Upper lobe of left lung (tissue), 6 donors: ENCODE results near the gene CLEC4A. TPM values are rescaled to one million over a fixed set of nuclear protein-coding genes. Genes with fewer than 3 reads are reported as not detected.
A peak's percentile ranks its signal among the peaks of the same experiment; 100 is the strongest.
"Not testable (repeated sequence)": the region's sequence is repeated elsewhere in the genome, so short reads cannot be mapped to it uniquely, and the experiment has no call there.

Experiments
- ATAC-seq, 2 donors: fragments of 200-7000 bp; cut with Tn5 transposase; one replicate each; pipeline ENCODE4 v1.9.1; 2022; ENCODE audit warnings: mild to moderate bottlenecking in 2 of 2, moderate library complexity in 2 of 2; ENCODE audit not compliant: low FRiP score in 2 of 2
- DNase-seq, 2 donors: peaks; one replicate each; pipeline ENCODE4 v3.0.0-alpha.2; 2019 to 2020
- H3K27ac ChIP-seq, 4 donors: fragments of 200-600 bp; sonication (generic); one replicate each; pipeline ENCODE4 v1.5.1; 2016 to 2019
- H3K27me3 ChIP-seq, 4 donors: fragments of 200-600 bp; sonication (generic); one replicate each; pipeline ENCODE4 v1.5.1; 2017 to 2019
- H3K36me3 ChIP-seq, 4 donors: fragments of 200-600 bp; sonication (generic); one replicate each; pipeline ENCODE4 v1.5.1; 2016 to 2019
- H3K4me1 ChIP-seq, 4 donors: fragments of 200-600 bp; sonication (generic); one replicate each; pipeline ENCODE4 v1.5.1; 2018 to 2019
- H3K4me3 ChIP-seq, 4 donors: fragments of 200-600 bp; sonication (generic); one replicate each; pipeline ENCODE4 v1.5.1; 2017 to 2019; ENCODE audit warnings: mild to moderate bottlenecking in 2 of 4, moderate library complexity in 1 of 4
- H3K9me3 ChIP-seq, 4 donors: fragments of 200-600 bp; sonication (generic); one replicate each; pipeline ENCODE4 v1.5.1; 2018 to 2019
- EP300 ChIP-seq, 4 donors: sonication (generic); formaldehyde crosslinking; IDR thresholded peaks; one replicate each; pipeline ENCODE4 v1.5.1; 2017; ENCODE audit warnings: antibody characterized with exemption in 4 of 4, control low read depth in 2 of 4
- POLR2A ChIP-seq, 4 donors: fragments of 450-650 bp; IDR thresholded peaks; one replicate each; pipeline ENCODE4 v1.5.1; 2016 to 2017; ENCODE audit warnings: antibody characterized with exemption in 4 of 4, mild to moderate bottlenecking in 2 of 4
- POLR2AphosphoS5 ChIP-seq, 2 donors: sonication (generic); formaldehyde crosslinking; IDR thresholded peaks; one replicate each; pipeline ENCODE4 v1.5.1; 2017; ENCODE audit warnings: antibody characterized with exemption in 2 of 2
- WGBS, 2 donors: methylation state at CpG; one replicate each; pipeline ENCODE4 v1.1.5; 2017 to 2018; 5-methylcytosine and 5-hydroxymethylcytosine counted together
- total RNA-seq, 6 donors: library from RNA; depleted of rRNA in 4 of 6; stranded (reverse); fragments of >200 nt in 4 of 6; gene quantifications; one replicate each; pipeline versions ENCODE4 v1.1.0 to v1.2.1, GENCODE V29; 2016 to 2021
- TF ChIP-seq, protein P1 (sequence below), 6 experiments: fragments of 450-650 bp in 4 of 6; fragments of 200-600 bp in 2 of 6; sonication (generic) in 2 of 6; IDR thresholded peaks; one replicate each; pipeline ENCODE4 v1.5.1; 2016 to 2019; ENCODE audit warnings: antibody characterized with exemption in 6 of 6
- donor health status: DM: no; HTN: no; CAD: no; lungs with moderate emphysema.
- donor health status: DM: no; HTN: yes; CAD: no; lungs with severe emphysema.

Gene CLEC4A
- total RNA-seq, 6 donors from 2014 or later: 0.67 to 26.2 (median 6.8) TPM

DNA sequence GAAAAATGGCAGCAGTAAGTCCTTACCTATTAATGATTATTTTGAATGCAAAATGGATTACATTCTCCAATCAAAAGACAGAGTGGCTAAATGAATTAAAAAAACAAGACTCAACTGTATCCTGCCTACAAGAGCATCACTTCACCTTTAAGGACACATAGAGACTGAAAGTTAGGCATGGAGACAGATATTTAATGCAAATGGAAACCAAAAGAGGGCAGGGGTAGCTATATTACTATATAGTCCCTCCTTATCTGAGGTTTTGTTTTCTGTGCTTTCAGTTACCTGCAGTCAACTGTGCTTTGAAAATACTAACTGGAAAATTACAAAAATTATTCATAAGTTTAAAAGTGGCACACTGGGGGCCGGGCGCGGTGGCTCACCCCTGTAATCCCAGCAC is 24.2 kb upstream of the CLEC4A start:
- ATAC-seq: no peak
- Histone ChIP-seq H3K9me3 (no peaks in the 10 kb centered on the region), H3K36me3 (peaks cover 15 to 47% (median 27%) of the 10 kb centered on the region in 4 donors), H3K4me3 (no peak overlapping the region), H3K27ac (no peak overlapping the region), H3K27me3 (no peaks in the 10 kb centered on the region), H3K4me1 (no peaks in the 10 kb centered on the region)
- TF ChIP-seq POLR2AphosphoS5 (IDR thresholded peaks at IDR 0.05) (no peak), EP300 (IDR thresholded peaks at IDR 0.05) (no peak), POLR2A (IDR thresholded peaks at IDR 0.05) (no peak)
- TF ChIP-seq, protein P1, sequence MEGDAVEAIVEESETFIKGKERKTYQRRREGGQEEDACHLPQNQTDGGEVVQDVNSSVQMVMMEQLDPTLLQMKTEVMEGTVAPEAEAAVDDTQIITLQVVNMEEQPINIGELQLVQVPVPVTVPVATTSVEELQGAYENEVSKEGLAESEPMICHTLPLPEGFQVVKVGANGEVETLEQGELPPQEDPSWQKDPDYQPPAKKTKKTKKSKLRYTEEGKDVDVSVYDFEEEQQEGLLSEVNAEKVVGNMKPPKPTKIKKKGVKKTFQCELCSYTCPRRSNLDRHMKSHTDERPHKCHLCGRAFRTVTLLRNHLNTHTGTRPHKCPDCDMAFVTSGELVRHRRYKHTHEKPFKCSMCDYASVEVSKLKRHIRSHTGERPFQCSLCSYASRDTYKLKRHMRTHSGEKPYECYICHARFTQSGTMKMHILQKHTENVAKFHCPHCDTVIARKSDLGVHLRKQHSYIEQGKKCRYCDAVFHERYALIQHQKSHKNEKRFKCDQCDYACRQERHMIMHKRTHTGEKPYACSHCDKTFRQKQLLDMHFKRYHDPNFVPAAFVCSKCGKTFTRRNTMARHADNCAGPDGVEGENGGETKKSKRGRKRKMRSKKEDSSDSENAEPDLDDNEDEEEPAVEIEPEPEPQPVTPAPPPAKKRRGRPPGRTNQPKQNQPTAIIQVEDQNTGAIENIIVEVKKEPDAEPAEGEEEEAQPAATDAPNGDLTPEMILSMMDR (IDR thresholded peaks at IDR 0.05): no peak
- WGBS, 2 donors: 96 to 98% methylated on average over 3 of the region's 3 CpGs
- peak in 1 of 2 donors; percentile 52 for DNase-seq

DNA sequence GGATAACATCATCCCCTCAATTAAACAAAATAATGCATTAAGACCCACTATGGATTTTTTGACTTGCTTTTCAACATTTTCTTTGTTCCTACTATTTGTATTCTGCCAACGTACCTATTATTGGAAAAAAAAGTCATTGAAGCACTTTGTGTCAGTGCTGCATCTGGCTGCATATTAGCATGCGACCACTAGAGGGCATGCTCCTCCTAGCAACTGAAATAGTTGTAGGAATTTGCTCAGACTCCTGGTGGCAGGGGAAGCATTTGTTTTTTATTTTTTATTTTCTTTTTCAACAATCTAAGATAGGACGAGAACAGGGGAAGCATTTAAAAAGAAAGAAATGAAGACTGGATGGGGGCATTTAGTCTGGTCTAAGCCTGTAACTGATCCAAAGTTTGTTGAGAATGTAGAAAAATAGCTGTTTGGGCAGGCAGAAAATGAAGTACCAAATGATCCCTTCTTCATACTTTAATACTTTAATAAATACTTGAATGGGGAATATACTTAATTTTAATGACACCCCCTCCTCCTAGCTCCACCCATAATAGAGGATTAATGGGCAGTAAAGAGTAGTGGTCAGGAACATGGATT is 14.5 kb upstream of the CLEC4A start:
- Histone ChIP-seq H3K36me3 (peaks cover 0 to 15% (median 0%) of the 10 kb centered on the region in 4 donors), H3K27me3 (no peaks in the 10 kb centered on the region), H3K9me3 (no peaks in the 10 kb centered on the region), H3K4me3 (no peak overlapping the region), H3K27ac (peak overlapping the region in 2 of 4 donors; percentile 22 to 44), H3K4me1 (no peaks in the 10 kb centered on the region)
- DNase-seq: peak in 1 of 2 donors; percentile 70
- 0 to 1% methylated on average over 3 of the region's 3 CpGs for WGBS, 2 donors
- ATAC-seq: peak; percentile 76 to 89
- no peak for TF ChIP-seq POLR2A (IDR thresholded peaks at IDR 0.05)
- TF ChIP-seq, protein P1 (IDR thresholded peaks at IDR 0.05): peak; percentile 89 to 97 (median 93)
- TF ChIP-seq POLR2AphosphoS5 (IDR thresholded peaks at IDR 0.05): no peak

DNA sequence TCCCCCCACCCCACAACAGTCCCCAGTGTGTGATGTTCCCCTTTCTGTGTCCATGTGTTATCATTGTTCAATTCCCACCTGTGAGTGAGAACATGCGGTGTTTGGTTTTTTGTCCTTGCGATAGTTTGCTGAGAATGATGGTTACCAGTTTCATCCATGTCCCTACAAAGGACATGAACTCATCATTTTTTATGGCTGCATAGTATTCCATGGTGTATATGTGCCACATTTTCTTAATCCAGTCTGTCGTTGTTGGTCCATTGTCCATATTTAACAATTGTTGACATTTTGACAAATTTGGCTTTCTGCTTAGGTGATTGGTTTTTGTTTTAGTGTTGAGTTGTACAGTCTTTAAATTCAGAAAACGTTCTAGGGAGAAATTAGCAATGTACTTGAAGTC is 10.3 kb upstream of the CLEC4A start:
- not testable (repeated sequence) for ATAC-seq, H3K9me3 ChIP-seq, H3K4me3 ChIP-seq, H3K27ac ChIP-seq, H3K27me3 ChIP-seq, DNase-seq, H3K4me1 ChIP-seq, H3K36me3 ChIP-seq
- WGBS, 2 donors: 96 to 100% methylated on average over 4 of the region's 4 CpGs

DNA sequence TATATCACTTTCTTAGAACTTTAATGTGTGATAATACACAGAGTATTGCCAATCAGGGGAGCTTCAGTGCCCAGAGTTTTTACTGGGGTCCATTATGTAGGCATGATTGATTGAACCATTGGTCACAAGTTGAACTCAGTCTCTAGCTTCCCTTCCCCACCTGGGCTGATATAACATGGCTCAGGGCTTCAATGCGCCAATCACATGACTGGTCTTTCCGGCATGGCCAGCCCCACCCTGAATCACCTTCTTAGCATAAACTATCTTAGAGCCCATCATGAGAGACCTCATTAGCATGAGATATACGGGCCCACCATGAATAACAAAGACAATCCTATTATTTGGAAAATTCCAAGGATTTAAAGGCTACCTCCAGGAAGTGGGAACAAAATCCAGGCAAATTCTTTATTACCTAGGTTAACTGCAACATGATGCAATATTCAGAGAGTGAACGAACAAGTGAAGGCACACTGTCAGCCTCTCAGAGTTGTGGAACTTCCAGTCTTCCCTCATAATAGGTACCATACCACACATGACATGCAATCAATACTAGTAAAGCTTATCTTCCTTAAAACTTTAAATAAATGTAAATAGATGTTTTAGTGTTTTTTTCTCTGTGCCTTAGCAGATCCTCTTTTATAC is 3.2 kb upstream of the CLEC4A start:
- H3K27ac ChIP-seq: no peak overlapping the region
- no peak for ATAC-seq

DNA sequence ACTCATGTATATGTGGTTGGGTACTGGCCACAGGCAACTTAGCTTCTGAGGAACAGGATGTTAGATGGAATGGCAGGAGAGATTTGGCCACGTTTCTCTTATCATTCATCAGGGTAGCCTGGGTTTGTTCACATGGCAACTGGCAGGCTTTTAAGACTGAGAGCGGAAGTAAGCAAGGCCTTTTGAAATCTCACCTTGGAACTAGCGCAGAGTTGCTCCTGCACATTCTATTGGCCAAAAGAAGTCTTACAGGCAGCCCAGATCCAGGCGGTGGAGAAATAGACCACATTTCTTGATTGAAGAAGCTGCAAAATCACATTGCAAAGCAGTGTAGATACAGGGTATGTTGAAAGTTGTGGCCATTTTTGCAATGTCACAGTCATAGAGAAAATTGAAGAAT is 3.7 kb downstream of the CLEC4A start:
- Histone ChIP-seq H3K27ac (no peak overlapping the region), H3K27me3 (no peaks in the 10 kb centered on the region), H3K4me1 (no peaks in the 10 kb centered on the region), H3K9me3 (no peaks in the 10 kb centered on the region), H3K4me3 (no peak overlapping the region), H3K36me3 (peaks cover 0 to 5% (median 0%) of the 10 kb centered on the region in 4 donors)
- TF ChIP-seq, protein P1 (IDR thresholded peaks at IDR 0.05): no peak
- TF ChIP-seq EP300 (IDR thresholded peaks at IDR 0.05) (no peak), POLR2AphosphoS5 (IDR thresholded peaks at IDR 0.05) (no peak), POLR2A (IDR thresholded peaks at IDR 0.05) (no peak)
- WGBS, 2 donors: 66 to 67% methylated on average over 4 of the region's 4 CpGs
- DNase-seq (peak in 1 of 2 donors; percentile 25), ATAC-seq (peak in 1 of 2 donors; percentile 41)

More for the DNA sequence above, 3.2 kb upstream of the CLEC4A start:
- no peaks in the 10 kb centered on the region for H3K4me1 ChIP-seq
- WGBS, 2 donors: 92 to 93% methylated on average over 4 of the region's 4 CpGs
- no peak for DNase-seq
- H3K4me3 ChIP-seq: no peak overlapping the region
- H3K36me3 ChIP-seq: no peaks in the 10 kb centered on the region
- H3K27me3 ChIP-seq: no peaks in the 10 kb centered on the region
- TF ChIP-seq EP300 (IDR thresholded peaks at IDR 0.05) (no peak), POLR2AphosphoS5 (IDR thresholded peaks at IDR 0.05) (no peak), POLR2A (IDR thresholded peaks at IDR 0.05) (no peak)
- TF ChIP-seq, protein P1 (IDR thresholded peaks at IDR 0.05): no peak
- H3K9me3 ChIP-seq: no peaks in the 10 kb centered on the region

DNA sequence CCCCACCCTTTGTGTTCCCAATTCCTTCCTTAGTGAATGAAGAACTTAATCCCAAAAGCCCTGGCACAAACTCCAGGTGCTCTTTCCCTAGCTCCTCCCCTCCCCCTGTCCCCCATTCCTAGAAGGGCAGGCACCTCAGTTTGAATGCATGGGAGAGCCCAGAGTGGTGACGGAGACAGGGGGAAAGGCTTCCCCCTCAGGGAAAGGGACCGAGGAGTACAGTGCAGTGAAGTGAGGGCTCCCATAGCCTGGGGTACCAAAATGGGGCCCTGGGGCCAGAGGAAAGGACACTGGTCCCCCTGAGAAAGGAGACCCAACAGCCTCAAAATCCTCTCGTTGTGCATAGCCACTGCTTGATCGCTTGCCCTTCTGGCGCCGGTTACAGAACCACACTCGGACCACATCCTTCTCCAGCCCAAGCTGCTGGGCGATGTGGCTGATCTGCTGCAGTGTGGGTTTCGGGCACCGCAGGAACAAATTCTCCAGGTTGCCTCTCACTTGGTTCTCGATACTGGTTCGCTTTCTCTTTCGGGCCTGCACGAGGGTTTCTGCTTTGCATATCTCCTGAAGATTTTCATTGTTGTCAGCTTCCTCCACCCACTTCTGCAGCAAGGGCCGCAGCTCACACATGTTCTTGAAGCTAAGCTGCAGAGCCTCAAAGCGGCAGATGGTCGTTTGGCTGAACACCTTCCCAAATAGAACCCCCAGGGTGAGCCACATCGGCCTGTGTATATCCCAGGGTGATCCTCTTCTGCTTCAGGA is 10.4 kb downstream of the CLEC4A start:
- H3K9me3 ChIP-seq, H3K27me3 ChIP-seq, H3K27ac ChIP-seq, H3K4me3 ChIP-seq, DNase-seq, H3K4me1 ChIP-seq, ATAC-seq: not testable (repeated sequence)
- 90 to 95% methylated on average over 13 to 16 of the region's 18 CpGs for WGBS, 2 donors
- H3K36me3 ChIP-seq: peaks cover 0 to 23% (median 0%) of the 10 kb centered on the region in 4 donors

DNA sequence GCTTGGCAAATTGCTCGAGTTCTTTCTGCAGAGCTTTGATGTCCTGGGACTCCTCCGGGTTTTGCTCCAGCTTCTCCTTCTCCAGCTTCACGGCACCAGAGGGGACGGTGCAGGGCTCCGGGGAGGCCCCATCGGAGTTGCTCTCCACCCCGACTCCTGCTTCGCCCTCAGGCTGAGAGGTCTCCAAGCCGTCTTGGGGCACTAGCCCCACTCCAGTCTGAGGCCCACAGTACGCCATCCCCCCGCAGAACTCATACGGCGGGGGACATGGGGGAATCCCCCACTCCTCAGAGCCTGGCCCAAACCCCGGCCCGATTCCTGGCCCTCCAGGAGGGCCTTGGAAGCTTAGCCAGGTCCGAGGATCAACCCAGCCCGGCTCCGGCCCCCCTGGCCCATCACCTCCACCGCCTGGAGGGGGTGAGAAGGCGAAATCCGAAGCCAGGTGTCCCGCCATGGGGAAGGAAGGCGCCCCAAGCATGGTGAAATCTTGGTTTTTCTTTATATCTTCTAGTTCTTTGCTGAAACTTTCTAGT is 11.0 kb downstream of the CLEC4A start:
- H3K36me3 ChIP-seq: peaks cover 0 to 27% (median 0%) of the 10 kb centered on the region in 4 donors
- DNase-seq (peak in 1 of 2 donors; percentile 60), ATAC-seq (peak in 1 of 2 donors; percentile 43)
- WGBS, 2 donors: 89 to 97% methylated on average over 12 to 23 of the region's 23 CpGs
- H3K27me3 ChIP-seq, H3K27ac ChIP-seq, H3K4me1 ChIP-seq, H3K9me3 ChIP-seq, H3K4me3 ChIP-seq: not testable (repeated sequence)
